Coronary artery (tissue), 2 donors: ENCODE measurements around the gene RFX3.

Experiments used
- DNase-seq: peaks from one replicate; pipeline ENCODE4 v3.0.0-alpha.2; 2017; ENCODE audit warnings: low spot score
- H3K27ac ChIP-seq, 2 donors: fragments of 200-600 bp; sonication (generic); one replicate each; pipeline ENCODE4 v1.5.1; 2016 to 2019
- H3K4me3 ChIP-seq: fragments of 200-600 bp; sonication (generic); 2 replicates; pipeline ENCODE4 v1.5.1; 2016; ENCODE audit warnings: mild to moderate bottlenecking, moderate library complexity
- TF ChIP-seq, protein P1 (sequence below): fragments of 200-600 bp; sonication (generic); IDR thresholded peaks from one replicate; pipeline ENCODE4 v1.5.1; 2019; ENCODE audit warnings: antibody characterized with exemption

RFX3 gene

DNA sequence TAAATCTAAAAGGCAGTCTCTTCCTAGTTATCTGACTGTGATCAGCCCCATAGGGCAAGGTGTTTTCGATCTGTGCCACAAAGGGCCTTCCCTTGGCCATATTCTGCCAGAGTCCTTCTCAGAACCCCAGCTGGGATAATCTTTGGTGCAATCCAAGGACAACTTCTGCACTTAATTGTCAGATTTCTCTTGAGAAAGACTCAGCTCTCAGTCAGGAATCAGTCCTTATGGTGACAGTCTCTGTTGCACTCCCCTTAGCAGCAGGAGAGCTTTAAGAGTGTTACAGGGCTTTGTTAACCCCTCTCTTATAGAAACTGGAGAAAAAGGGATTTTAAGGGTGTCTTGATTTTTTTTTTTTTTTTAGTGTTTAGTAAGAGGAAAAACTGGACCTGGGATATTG lies 15.4 kb upstream of the RFX3 start:
- H3K4me3 ChIP-seq: no peak overlapping the region
- no peak for DNase-seq
- no peak overlapping the region for H3K27ac ChIP-seq
- TF ChIP-seq, protein P1, sequence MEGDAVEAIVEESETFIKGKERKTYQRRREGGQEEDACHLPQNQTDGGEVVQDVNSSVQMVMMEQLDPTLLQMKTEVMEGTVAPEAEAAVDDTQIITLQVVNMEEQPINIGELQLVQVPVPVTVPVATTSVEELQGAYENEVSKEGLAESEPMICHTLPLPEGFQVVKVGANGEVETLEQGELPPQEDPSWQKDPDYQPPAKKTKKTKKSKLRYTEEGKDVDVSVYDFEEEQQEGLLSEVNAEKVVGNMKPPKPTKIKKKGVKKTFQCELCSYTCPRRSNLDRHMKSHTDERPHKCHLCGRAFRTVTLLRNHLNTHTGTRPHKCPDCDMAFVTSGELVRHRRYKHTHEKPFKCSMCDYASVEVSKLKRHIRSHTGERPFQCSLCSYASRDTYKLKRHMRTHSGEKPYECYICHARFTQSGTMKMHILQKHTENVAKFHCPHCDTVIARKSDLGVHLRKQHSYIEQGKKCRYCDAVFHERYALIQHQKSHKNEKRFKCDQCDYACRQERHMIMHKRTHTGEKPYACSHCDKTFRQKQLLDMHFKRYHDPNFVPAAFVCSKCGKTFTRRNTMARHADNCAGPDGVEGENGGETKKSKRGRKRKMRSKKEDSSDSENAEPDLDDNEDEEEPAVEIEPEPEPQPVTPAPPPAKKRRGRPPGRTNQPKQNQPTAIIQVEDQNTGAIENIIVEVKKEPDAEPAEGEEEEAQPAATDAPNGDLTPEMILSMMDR: no peak

DNA sequence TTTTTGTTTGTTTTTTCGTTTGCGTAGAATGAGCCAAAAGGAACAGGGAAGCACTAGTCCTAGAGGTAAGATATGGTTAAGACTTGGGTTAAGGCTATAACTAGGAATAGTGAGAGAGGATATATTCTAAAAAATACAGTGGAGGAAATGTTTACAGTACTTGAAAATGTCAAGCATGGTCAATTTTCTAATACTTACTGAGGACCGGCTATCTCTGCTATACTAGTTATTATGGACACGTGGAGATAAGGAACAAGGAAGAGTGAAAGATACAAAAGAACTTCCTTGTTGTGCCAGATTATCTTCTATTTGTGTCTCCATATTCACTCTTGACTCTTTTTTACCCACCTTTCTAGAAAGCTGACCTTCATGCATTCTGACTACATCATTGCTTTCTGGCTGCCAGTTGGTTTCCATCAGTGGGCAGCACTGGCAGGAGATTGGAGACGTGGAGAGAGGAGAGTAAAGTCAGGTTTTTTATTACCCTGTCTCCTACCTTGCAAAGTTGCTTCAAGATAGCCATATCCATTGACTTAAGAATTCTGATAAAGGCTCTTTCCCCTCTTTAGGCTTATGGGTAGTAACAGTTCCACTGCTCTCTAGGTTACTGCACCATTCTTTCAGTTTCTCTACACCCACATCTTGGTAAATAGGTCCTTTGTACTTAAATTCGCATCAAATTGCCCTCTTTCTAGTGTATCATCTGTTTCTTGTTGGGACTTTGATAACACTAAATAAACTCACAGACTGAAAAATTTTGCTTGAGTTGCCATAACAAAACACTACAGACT lies 9.0 kb upstream of the RFX3 start:
- no peak for DNase-seq
- Histone ChIP-seq H3K27ac (no peak overlapping the region), H3K4me3 (no peak overlapping the region)
- TF ChIP-seq, protein P1: no peak

DNA sequence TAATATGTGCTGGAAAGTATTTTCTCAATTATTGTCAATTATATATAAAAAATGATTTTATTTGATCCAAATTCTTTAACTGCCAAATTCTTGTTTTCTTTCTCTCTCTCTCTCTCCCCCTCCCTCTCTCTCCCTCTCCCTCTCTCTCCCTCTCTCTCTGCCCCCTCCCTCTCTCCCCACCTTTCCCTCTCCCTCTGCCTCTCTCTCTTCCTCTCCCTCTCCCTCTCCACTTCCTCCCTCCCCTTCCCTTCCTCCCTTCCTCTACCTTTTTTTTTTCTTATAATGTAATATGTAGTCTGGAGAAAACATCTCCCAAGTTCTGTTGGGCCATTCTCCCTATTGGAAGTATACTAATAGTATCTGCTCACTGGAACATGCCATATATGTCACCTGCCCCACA lies 6.4 kb upstream of the RFX3 start:
- TF ChIP-seq, protein P1: no peak
- H3K27ac ChIP-seq: no peak overlapping the region
- no peak for DNase-seq
- no peak overlapping the region for H3K4me3 ChIP-seq

DNA sequence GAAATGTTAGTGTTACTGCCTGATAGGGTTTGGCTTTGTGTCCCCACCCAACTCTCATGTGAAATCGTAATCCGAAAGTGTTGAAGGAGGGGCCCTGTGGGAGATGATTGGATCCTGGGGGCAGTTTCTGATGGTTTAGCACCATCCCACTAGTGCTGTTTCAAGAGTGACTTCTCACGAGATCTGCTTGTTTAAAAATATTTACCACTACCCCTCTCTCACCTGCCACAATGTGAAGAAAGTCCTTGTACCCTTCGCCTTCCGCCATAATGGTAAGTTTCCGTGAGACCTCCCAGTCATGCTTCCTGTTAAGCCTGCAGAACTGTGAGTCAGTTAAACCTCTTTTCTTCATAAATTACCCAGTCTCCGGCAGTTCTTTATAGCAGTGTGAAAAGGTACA lies 2.6 kb upstream of the RFX3 start:
- no peak overlapping the region for H3K4me3 ChIP-seq
- no peak overlapping the region for H3K27ac ChIP-seq
- DNase-seq: no peak
- TF ChIP-seq, protein P1: no peak

DNA sequence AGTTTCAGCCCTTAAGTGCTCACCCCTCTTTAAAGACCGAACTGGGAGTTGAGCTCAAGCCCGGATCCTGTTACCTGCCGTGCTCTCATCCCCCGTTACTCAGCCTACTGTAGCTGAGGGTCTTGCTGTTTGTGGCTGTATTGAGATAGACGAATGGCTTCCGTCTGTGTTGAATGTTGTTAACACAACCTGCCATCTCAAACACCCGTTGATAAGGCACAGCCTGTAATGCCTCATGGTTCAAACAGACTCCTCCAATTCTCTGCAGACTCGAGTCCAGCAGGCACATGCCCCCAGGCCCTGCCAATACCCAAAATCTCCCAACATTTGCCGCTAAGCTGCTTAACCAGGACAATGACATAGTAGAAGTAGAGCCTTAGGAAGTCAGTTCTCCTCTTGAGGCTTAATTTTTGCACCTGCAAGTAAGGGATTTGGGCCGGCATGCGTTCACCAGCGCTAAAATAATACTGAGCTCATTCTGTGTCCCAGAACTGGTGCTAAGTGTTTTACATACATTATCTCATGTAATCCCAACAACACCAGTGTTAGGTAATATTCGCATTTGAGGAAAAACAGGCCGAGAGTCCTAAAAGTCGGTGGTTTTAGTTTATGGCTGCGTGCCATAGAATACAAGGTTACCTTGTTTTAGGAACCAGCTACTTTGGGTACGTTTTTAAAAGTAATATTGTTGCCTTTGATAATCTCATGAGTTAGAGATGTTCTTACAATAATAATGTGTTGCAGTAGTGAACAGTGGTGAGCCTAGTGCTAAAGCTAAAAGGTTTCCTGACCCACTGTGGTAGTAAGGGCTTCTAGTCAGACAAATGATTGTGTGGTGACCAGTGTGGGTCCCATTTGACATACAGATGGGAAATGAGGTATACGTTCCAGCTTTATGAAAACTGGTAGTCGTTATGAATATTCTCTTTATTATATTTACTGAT lies 1.5 kb upstream of the RFX3 start:
- DNase-seq: no peak
- TF ChIP-seq, protein P1: no peak
- Histone ChIP-seq H3K4me3 (peak overlapping the region; percentile 84), H3K27ac (peak overlapping the region; percentile 98 to 100)

DNA sequence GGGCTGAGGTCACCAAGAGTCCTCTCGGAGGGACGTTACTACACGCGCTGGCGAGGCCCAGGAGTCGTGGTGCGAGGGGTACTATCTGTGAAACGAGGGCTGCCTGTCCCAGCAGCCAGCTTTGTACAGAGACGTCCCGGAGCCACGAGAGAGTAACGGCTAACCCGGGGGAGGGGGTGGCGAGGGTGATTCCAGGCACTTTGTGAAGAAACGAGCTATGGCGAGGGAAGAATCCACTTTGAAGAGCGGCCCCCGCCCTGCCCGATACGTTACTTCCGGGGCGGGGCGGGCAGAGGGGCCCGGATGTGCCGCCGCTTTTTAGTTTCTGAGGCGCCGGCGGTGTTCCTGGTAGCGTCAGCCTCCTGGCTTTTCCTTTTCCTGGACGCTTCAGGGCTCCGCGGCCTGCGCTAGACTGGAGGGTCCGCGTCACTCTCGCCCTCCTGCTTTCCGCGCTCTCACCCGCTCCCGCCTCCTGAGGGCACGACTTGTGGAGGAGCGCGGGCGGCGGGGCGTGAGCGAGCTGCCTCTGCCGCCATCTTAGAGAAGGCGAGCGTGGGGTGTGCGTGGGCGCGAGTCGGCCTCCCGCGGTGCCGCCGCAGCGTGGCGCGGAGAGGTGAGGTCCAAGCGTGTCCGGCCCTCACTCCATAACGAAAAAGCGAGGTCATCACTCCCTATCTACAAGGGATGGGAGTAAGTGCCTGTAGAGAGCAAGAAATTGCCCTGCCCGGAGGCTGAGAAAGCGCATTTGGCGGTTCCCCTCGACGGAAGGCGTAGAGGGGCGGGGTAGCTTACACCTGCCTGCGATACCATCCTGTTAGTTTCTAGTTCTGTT lies 580 bp upstream of the RFX3 start:
- H3K4me3 ChIP-seq: peak overlapping the region; percentile 84
- TF ChIP-seq, protein P1: no peak
- H3K27ac ChIP-seq: peak overlapping the region; percentile 98 to 100
- peak; percentile 93 for DNase-seq
